Endodermal cell (in vitro differentiated cells): ENCODE results near the gene FRYL. TPM values are rescaled to one million over a fixed set of nuclear protein-coding genes. Genes with fewer than 3 reads are reported as not detected.
"Not testable (repeated sequence)": the region's sequence is repeated elsewhere in the genome, so short reads cannot be mapped to it uniquely, and the experiment has no call there.

Experiments used
- DNase-seq: peaks from one replicate; pipeline ENCODE4 v3.0.0-alpha.2; 2017
- H3K27ac ChIP-seq: 2 replicates; pipeline ENCODE4 v1.5.1; 2013; ENCODE audit warnings: mild to moderate bottlenecking, low read depth, low read length, moderate library complexity
- H3K27me3 ChIP-seq: 2 replicates; pipeline ENCODE4 v1.6.1; 2013; ENCODE audit warnings: mild to moderate bottlenecking, low read length, moderate library complexity; ENCODE audit not compliant: insufficient read depth, control insufficient read depth, poor library complexity, severe bottlenecking
- H3K36me3 ChIP-seq: 2 replicates; pipeline ENCODE4 v1.7.0; 2013; ENCODE audit warnings: mild to moderate bottlenecking, low read length, moderate library complexity; ENCODE audit not compliant: control insufficient read depth, insufficient read depth
- H3K4me1 ChIP-seq: one replicate; pipeline ENCODE4 v1.7.0; 2013; ENCODE audit warnings: low read length; ENCODE audit not compliant: control insufficient read depth, insufficient read depth
- H3K4me3 ChIP-seq: 2 replicates; pipeline ENCODE4 v1.5.1; 2013; ENCODE audit warnings: mild to moderate bottlenecking, low read length, moderate library complexity
- H3K9ac ChIP-seq: 2 replicates; pipeline ENCODE4 v1.6.1; 2013; ENCODE audit warnings: mild to moderate bottlenecking, low read length, moderate library complexity; ENCODE audit not compliant: poor library complexity, severe bottlenecking; ENCODE audit errors: extremely low read depth
- H3K9me3 ChIP-seq: 2 replicates; pipeline ENCODE4 v1.6.1; 2013; ENCODE audit warnings: mild to moderate bottlenecking, low read length, moderate library complexity; ENCODE audit not compliant: control insufficient read depth
- H3K27ac Mint-ChIP-seq: 2 replicates; pipeline ENCODE4 v1.8.0; 2020; ENCODE audit warnings: mixed read lengths
- H3K27me3 Mint-ChIP-seq: 2 replicates; pipeline ENCODE4 v1.8.0; 2021; ENCODE audit warnings: mild to moderate bottlenecking, mixed read lengths; ENCODE audit not compliant: insufficient read depth
- H3K36me3 Mint-ChIP-seq: 2 replicates; pipeline ENCODE4 v1.8.0; 2020; ENCODE audit warnings: low read depth, mixed read lengths
- H3K4me1 Mint-ChIP-seq: 2 replicates; pipeline ENCODE4 v1.8.0; 2020; ENCODE audit warnings: mixed read lengths
- H3K4me3 Mint-ChIP-seq: 2 replicates; pipeline ENCODE4 v1.8.0; 2020; ENCODE audit warnings: mild to moderate bottlenecking, moderate library complexity, mixed read lengths
- H3K9me3 Mint-ChIP-seq: 2 replicates; pipeline ENCODE4 v1.8.0; 2020; ENCODE audit warnings: mild to moderate bottlenecking, mixed read lengths
- CTCF ChIP-seq: fragments of 200-600 bp; sonication (generic); conservative IDR thresholded peaks from 2 replicates; pipeline ENCODE4 v1.5.0; 2021; ENCODE audit warnings: antibody characterized with exemption, mild to moderate bottlenecking
- WGBS, 2 experiments: methylation state at CpG; one replicate each; pipeline versions ENCODE4 v1.1.5 to v1.1.7; 2013; ENCODE audit warnings: missing lambda C conversion rate in 2 of 2, mixed read lengths in 1 of 2; ENCODE audit not compliant: insufficient coverage in 1 of 2, insufficient read length in 1 of 2; 5-methylcytosine and 5-hydroxymethylcytosine counted together
- total RNA-seq, 2 donors: library from RNA; stranded (reverse); fragmentation: NEBNext Ultra II Directional in 1 of 2; extraction: Animal tissue kit (Norgen Biotek cat#: 25700) in 1 of 2; gene quantifications; 2 replicates in 1 of 2; 3 replicates in 1 of 2; pipeline ENCODE4 v1.2.1, GENCODE V29; 2021

FRYL gene
- total RNA-seq, 2 donors from 2014 or later: 56.5 to 62.6 TPM

- DNase-seq: no peak
- no peaks in the 10 kb centered on the region for H3K27me3 ChIP-seq
- no peaks in the 10 kb centered on the region for H3K27me3 Mint-ChIP-seq
- no peak overlapping the region for H3K9ac ChIP-seq
- peaks cover 6% of the 10 kb centered on the region for H3K36me3 Mint-ChIP-seq
- H3K9me3 ChIP-seq: no peaks in the 10 kb centered on the region
- H3K4me1 Mint-ChIP-seq: peaks cover 49% of the 10 kb centered on the region
- no peak overlapping the region for H3K4me3 Mint-ChIP-seq
- H3K27ac Mint-ChIP-seq: peak overlapping the region; percentile 94
- no peaks in the 10 kb centered on the region for H3K36me3 ChIP-seq
- no peak overlapping the region for H3K27ac ChIP-seq
- 36% methylated on average over 1 of the region's 1 CpG; no CpG with 5 or more reads in 1 of the 2 experiments for WGBS, 2 experiments
- peaks cover 2% of the 10 kb centered on the region for H3K9me3 Mint-ChIP-seq
- H3K4me1 ChIP-seq: peaks cover 3% of the 10 kb centered on the region
- TF ChIP-seq CTCF: no peak
- no peak overlapping the region for H3K4me3 ChIP-seq
Observed at GRCh38 chr4:48699475-48699874, 80.6 kb downstream of the FRYL start.

- Mint-ChIP-seq H3K27me3 (no peaks in the 10 kb centered on the region), H3K27ac (peak overlapping the region; percentile 94), H3K4me1 (peaks cover 46% of the 10 kb centered on the region), H3K4me3 (no peak overlapping the region), H3K9me3 (peaks cover 2% of the 10 kb centered on the region), H3K36me3 (peaks cover 6% of the 10 kb centered on the region)
- no peak overlapping the region for H3K4me3 ChIP-seq
- no peaks in the 10 kb centered on the region for H3K36me3 ChIP-seq
- H3K9ac ChIP-seq: no peak overlapping the region
- H3K9me3 ChIP-seq: no peaks in the 10 kb centered on the region
- H3K4me1 ChIP-seq: peaks cover 9% of the 10 kb centered on the region
- no peak for TF ChIP-seq CTCF
- peak; percentile 54 for DNase-seq
- H3K27me3 ChIP-seq: no peaks in the 10 kb centered on the region
- whole genome bisulfite sequencing, 2 experiments: 88 to 89% methylated on average over 1 to 5 of the region's 5 CpGs
- peak overlapping the region; percentile 16 for H3K27ac ChIP-seq
Observed at GRCh38 chr4:48698029-48698971, 81.8 kb downstream of the FRYL start.

- H3K4me1 Mint-ChIP-seq: peaks cover 45% of the 10 kb centered on the region
- not testable (repeated sequence) for H3K36me3 Mint-ChIP-seq, H3K4me3 ChIP-seq, H3K27me3 Mint-ChIP-seq, H3K9me3 ChIP-seq, H3K9ac ChIP-seq, H3K27ac ChIP-seq, H3K27me3 ChIP-seq, H3K9me3 Mint-ChIP-seq, H3K4me3 Mint-ChIP-seq, DNase-seq, H3K36me3 ChIP-seq
- peaks cover 12% of the 10 kb centered on the region for H3K4me1 ChIP-seq
- 96 to 100% methylated on average over 4 to 6 of the region's 6 CpGs for WGBS, 2 experiments
- peak overlapping the region; percentile 94 for H3K27ac Mint-ChIP-seq
Observed at GRCh38 chr4:48697516-48697915, 82.6 kb downstream of the FRYL start.
